Endothelial cell (in vitro differentiated cells): ENCODE results near the gene TREX2. TPM values are rescaled to one million over a fixed set of nuclear protein-coding genes. Genes with fewer than 3 reads are reported as not detected.

Experiments
- DNase-seq: peaks from one replicate; pipeline ENCODE4 v3.0.0; 2021; ENCODE audit warnings: low spot score
- H3K27ac Mint-ChIP-seq: one replicate; pipeline ENCODE4 v1.8.0; 2021; ENCODE audit warnings: mixed read lengths, inconsistent platforms; ENCODE audit not compliant: unreplicated experiment
- H3K27me3 Mint-ChIP-seq: one replicate; pipeline ENCODE4 v1.8.0; 2021; ENCODE audit warnings: mild to moderate bottlenecking, moderate library complexity, mixed read lengths, inconsistent platforms; ENCODE audit not compliant: unreplicated experiment
- H3K36me3 Mint-ChIP-seq: one replicate; pipeline ENCODE4 v1.8.0; 2021; ENCODE audit warnings: mild to moderate bottlenecking, low read depth, mixed read lengths, inconsistent platforms; ENCODE audit not compliant: unreplicated experiment
- H3K4me1 Mint-ChIP-seq: one replicate; pipeline ENCODE4 v1.8.0; 2021; ENCODE audit warnings: mild to moderate bottlenecking, mixed read lengths, inconsistent platforms; ENCODE audit not compliant: unreplicated experiment
- H3K4me3 Mint-ChIP-seq: one replicate; pipeline ENCODE4 v1.8.0; 2021; ENCODE audit warnings: mild to moderate bottlenecking, mixed read lengths, inconsistent platforms; ENCODE audit not compliant: unreplicated experiment
- H3K9me3 Mint-ChIP-seq: one replicate; pipeline ENCODE4 v1.8.0; 2021; ENCODE audit warnings: mixed read lengths, inconsistent platforms; ENCODE audit not compliant: unreplicated experiment
- long read RNA-seq: library from polyadenylated mRNA; unstranded; transcript quantifications from one replicate; pipeline ENCODE4 v2.0.0, GENCODE V29; 2020; ENCODE audit not compliant: unreplicated experiment
- total RNA-seq: library from RNA; stranded (reverse); fragmentation: NEBNext Ultra II Directional; extraction: Animal tissue kit (Norgen Biotek cat#: 25700); gene quantifications from one replicate; pipeline ENCODE4 v1.2.1, GENCODE V29; 2021; ENCODE audit not compliant: unreplicated experiment
- TF ChIP-seq, protein P1 (sequence below): fragments of 200-600 bp; sonication (generic); IDR thresholded peaks from one replicate; pipeline ENCODE4 v1.5.0; 2021; ENCODE audit warnings: antibody characterized with exemption; ENCODE audit not compliant: unreplicated experiment

The TREX2 gene, protein sequence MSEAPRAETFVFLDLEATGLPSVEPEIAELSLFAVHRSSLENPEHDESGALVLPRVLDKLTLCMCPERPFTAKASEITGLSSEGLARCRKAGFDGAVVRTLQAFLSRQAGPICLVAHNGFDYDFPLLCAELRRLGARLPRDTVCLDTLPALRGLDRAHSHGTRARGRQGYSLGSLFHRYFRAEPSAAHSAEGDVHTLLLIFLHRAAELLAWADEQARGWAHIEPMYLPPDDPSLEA
- 1.5 TPM for total RNA-seq
- long read RNA-seq, partial matches to known transcripts: 4 of 5 reads
- long read RNA-seq, other reads (novel, unspliced or antisense): 1 of 5 reads

DNA sequence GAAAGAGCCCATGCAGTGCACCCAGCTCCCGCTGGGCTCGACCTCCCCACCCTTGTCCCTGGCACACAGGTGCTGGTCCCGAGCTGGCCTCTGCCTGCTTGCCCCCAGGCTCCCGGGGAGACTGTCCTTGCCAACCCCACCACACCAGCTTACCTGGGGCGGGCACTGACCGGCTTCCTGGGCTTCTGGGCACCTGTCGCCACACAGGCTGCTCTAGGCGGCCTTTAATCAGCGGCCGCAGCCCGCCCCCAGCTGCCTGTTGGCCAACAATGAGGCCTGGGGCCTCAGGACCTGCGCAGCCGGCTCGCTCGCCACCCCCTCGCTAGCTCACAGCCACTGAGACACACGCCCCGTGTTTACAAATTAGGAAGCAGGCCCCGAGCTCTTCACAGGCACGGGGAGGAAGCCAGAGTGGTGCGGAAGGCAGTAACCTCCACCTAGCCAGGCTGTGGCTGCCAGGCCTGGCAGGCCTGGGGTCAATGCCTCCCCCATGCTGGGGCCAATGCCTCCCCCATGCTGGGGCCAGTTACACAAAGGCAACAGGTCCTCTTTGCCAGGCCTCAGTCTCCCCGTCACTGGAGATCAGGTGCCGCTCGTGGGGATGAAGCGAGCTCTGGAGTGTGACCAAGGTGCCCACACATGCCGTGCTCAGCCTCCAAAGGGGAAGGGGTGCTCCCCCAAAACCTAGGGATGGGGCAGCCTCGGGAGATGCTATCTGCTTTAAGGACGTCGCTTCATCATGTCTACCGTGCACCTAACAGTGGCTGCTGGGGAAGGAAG lies at the start of gene TREX2:
Gene TREX2, minus strand, starts transcription at position 201 of the 780 bp plus-strand sequence. CDS start 626 bp downstream, outside the sequence.
- Mint-ChIP-seq H3K27ac (no peak within 1 kb of the TSS), H3K4me1 (no peaks in the 10 kb centered on the region), H3K27me3 (peaks cover 2% of the 10 kb centered on the region), H3K36me3 (no peaks in the 10 kb centered on the region), H3K9me3 (no peaks in the 10 kb centered on the region), H3K4me3 (no peak within 1 kb of the TSS)
- DNase-seq: no peak
- TF ChIP-seq, protein P1, sequence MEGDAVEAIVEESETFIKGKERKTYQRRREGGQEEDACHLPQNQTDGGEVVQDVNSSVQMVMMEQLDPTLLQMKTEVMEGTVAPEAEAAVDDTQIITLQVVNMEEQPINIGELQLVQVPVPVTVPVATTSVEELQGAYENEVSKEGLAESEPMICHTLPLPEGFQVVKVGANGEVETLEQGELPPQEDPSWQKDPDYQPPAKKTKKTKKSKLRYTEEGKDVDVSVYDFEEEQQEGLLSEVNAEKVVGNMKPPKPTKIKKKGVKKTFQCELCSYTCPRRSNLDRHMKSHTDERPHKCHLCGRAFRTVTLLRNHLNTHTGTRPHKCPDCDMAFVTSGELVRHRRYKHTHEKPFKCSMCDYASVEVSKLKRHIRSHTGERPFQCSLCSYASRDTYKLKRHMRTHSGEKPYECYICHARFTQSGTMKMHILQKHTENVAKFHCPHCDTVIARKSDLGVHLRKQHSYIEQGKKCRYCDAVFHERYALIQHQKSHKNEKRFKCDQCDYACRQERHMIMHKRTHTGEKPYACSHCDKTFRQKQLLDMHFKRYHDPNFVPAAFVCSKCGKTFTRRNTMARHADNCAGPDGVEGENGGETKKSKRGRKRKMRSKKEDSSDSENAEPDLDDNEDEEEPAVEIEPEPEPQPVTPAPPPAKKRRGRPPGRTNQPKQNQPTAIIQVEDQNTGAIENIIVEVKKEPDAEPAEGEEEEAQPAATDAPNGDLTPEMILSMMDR: no peak

DNA sequence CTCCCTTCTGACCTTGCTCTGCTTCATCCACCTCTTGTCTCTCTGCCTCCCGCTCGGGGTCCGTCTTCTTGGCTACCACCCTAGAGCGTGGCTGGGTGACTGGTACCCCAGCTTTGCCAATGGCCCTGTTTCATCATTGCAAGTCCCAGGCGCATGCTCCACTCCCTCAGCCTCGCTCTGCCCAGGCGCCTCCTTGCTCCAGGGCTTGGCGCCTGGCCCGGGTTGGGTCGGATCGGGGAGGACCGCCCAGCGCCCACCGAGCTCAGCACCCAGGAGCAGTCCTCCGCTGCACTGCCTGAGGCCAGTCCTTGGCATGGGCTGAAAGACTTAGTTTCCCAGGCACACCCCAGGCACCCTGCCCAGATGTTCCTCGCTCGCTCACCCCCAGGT lies 49.5 kb upstream of the TREX2 start:
- DNase-seq: no peak
- no peaks in the 10 kb centered on the region for H3K9me3 Mint-ChIP-seq
- H3K36me3 Mint-ChIP-seq: no peaks in the 10 kb centered on the region
- peaks cover 4% of the 10 kb centered on the region for H3K27me3 Mint-ChIP-seq
- TF ChIP-seq, protein P1: no peak
- peaks cover 26% of the 10 kb centered on the region for H3K4me1 Mint-ChIP-seq
- peak overlapping the region; percentile 87 for H3K4me3 Mint-ChIP-seq
- H3K27ac Mint-ChIP-seq: no peak overlapping the region

DNA sequence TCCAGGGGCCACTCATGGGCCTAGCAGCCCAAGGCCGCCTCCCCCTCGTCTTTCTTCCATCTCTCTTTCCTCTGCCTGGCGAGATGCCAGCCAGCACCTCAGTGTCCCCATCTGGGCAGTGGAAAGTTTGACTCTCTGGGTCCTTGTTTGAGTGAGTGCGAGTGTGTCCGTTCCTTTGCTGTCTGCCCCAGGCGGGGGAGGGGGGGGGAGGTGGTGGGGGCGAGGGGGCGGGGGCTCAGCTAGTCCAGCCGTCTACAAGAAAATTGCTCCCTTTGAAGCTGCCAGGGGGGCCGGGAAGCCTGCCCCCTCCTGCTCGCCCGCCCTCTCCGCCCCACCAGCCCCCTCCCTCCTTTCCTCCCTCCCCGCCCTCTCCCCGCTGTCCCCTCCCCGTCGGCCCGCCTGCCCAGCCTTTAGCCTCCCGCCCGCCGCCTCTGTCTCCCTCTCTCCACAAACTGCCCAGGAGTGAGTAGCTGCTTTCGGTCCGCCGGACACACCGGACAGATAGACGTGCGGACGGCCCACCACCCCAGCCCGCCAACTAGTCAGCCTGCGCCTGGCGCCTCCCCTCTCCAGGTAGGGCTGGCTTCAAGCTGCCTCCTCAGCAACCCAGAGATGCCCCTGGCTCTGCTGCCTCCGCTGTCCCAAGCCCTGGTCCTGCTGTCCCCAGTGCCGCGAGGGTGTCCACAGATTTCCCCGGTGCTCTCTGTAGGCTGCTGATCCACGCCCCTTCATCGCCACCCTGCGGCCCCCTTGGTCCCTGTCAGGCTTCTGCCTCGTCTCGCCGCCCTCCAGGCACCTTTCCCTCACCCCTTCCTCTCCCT lies 48.9 kb upstream of the TREX2 start, which contains the start of gene BGN:
Gene BGN, plus strand, starts transcription at position 440 of the 821 bp plus-strand sequence. CDS start 9,652 bp downstream, outside the sequence.
- TF ChIP-seq, protein P1: no peak
- Mint-ChIP-seq H3K4me3 (peak within 1 kb of the TSS; percentile 87), H3K9me3 (no peaks in the 10 kb centered on the region)

DNA sequence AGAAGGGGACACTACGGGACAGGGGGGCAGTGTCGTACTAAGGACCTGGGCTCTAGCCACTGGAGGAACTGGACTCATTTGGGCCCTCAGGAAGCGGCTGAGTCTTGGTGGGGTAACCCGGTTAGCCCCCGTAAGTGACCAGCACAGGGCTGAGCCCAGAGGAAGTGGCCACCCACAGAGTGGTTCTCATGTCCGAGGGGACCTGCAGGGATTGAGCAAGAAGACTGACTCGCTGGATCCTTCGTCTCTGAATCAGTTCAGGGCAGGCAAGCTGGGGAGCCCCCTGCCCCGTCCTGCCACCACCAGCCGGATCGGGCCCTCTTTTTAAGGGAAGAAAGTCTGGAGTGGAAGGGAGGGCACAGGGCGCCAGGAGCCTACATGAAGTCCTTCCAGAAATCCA lies 48.2 kb upstream of the TREX2 start:
- peak overlapping the region; percentile 32 for H3K4me3 Mint-ChIP-seq
- H3K36me3 Mint-ChIP-seq: no peaks in the 10 kb centered on the region
- no peak overlapping the region for H3K27ac Mint-ChIP-seq
- no peak for DNase-seq
- peaks cover 4% of the 10 kb centered on the region for H3K27me3 Mint-ChIP-seq
- peaks cover 26% of the 10 kb centered on the region for H3K4me1 Mint-ChIP-seq
- no peaks in the 10 kb centered on the region for H3K9me3 Mint-ChIP-seq
- TF ChIP-seq, protein P1: no peak

More for the DNA sequence above, 48.9 kb upstream of the TREX2 start, which contains the start of gene BGN:
- Mint-ChIP-seq H3K36me3 (no peaks in the 10 kb centered on the region), H3K27ac (no peak within 1 kb of the TSS), H3K27me3 (peaks cover 3% of the 10 kb centered on the region), H3K4me1 (peaks cover 26% of the 10 kb centered on the region)
- peak; percentile 50 for DNase-seq
